ENCODE measurements around the gene COPS9.

COPS9 gene

DNA sequence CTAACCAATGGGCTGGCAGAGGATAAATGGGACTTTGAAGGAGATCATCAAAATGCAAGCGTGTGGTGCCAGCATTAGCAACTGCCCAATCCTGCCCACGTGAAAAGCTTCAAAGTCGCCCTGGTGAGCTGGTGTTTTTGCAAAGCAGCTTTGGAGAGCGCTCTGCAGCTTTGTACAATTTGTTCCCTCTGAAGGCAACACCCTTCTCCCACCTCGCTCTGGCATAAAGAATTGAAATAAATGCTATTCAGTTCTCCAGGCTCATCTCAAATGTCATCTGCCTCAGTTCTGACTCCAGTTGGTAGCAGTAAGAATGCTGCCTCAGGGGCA lies 3.5 kb downstream of the COPS9 start:
- no peak for DNase-seq

- DNase-seq = no peak
Measured at GRCh38 chr2:240131941-240132650, 4.0 kb downstream of the COPS9 start.

- no peak for DNase-seq
Measured at GRCh38 chr2:240131296-240131695, 4.8 kb downstream of the COPS9 start.

- no peak for DNase-seq
Measured at GRCh38 chr2:240130393-240131195, 5.5 kb downstream of the COPS9 start.

DNA sequence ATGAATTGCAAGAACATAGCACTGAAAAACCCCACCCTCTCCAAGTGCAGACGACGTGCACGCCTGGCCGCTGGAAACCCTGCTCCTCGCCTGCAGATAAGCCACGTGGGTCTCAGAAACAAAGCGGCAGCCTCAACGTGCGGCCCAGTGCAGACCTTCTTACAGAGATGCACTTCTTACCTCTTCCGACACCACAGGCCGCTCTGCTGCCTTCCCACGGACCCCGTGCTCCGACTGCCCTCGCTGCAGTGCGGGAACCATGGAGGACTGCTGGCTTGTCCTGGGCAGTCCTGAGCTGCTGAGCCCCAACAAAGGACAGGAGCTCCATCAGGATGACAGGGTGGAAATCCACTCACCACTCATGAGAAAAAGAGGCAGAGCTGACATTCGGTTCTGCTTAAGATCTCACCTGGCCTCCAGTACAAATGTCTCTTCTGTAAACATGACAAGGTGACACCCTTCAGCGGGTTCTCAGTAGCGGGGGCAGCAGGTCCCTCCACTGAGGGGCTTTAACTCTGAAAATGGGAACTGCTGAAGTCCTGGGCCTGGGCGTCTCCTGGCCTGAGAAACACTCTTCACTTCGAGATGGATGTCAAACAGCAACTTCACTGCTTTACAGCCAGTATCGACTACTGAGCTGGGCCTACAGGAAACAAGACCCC lies 6.2 kb downstream of the COPS9 start:
- DNase-seq = no peak

DNA sequence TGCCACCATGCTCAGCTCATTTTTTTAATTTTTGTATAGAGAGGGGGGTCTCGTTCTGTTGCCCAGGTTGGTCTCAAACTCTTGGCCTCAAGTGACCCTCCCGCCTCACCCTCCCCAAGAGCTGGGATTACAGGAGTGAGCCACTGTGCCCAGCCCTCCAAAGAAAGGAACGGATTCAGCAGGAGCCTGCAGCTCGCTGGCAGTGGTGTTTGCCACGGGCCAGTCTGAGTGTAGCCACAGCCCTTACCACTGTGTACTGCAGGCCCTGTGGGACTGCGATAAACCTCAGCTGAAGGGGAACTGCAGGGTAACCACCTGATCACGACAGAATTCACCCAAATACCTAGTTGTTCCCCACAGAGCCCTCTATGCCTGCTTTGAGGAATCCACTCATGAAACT lies 6.8 kb downstream of the COPS9 start:
- no peak for DNase-seq

- no peak for DNase-seq
Measured at GRCh38 chr2:240128608-240129145, 7.4 kb downstream of the COPS9 start.

DNA sequence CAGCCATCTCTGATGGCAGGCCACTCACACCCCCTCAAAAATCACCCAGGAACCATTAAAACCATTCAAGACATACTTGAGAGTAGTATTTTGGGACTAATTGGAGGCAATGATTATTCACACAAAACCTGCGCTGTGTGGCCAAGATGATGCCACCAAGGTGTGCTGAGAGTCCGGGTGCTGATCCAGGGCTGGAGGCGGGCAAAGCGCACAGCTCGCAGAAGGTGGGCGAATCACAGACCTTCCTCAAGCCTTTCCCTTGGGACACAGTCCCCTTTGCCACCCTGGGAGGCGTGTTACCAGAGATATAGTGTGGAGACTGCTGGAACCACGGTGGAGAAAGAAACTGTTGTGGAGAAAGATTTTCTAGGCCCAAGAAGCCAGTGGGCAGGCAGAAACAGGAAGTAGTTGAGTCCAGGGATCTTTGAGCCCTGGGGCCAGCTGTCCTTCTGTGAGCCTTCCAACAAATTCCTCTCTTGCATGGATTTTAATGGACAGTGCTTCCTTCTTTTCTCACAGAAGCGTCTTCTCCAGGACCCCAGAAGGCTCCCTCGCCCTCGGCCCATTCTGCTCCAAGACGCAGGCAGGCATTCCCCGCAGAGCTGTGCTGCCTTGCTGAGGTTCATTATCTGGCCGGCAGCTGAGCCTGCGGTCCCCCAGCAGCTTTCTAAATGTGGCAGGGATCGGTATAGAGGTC lies 8.0 kb downstream of the COPS9 start:
- DNase-seq = no peak

- no peak for DNase-seq
Measured at GRCh38 chr2:240127191-240127750, 8.8 kb downstream of the COPS9 start.

- DNase-seq = no peak
Measured at GRCh38 chr2:240126731-240127130, 9.4 kb downstream of the COPS9 start.

GRCh38 chr2:240125742-240126141 lies 10.4 kb downstream of the COPS9 start:
- DNase-seq = no peak

DNA sequence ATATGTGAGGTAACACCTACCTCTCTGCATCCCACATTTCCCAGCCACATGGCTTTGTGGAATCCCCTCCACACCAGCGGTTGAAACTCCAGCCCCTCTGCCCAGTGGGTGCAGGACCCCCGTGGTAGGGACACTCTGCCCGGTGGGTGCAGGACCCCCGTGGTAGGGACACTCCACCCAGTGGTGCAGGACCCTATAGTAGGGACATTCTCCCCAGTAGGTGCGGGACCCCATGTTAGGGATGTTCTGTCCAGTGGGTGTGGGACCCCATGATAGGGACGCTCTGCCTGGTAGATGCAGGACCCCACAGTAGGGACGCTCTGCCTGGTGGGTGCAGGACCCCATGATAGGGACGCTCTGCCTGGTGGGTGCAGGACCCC lies 11.5 kb downstream of the COPS9 start:
- DNase-seq = no peak

- DNase-seq = no peak
Measured at GRCh38 chr2:240123821-240124650, 12.1 kb downstream of the COPS9 start.

GRCh38 chr2:240121675-240122074 lies 14.4 kb downstream of the COPS9 start:
- DNase-seq = no peak

DNA sequence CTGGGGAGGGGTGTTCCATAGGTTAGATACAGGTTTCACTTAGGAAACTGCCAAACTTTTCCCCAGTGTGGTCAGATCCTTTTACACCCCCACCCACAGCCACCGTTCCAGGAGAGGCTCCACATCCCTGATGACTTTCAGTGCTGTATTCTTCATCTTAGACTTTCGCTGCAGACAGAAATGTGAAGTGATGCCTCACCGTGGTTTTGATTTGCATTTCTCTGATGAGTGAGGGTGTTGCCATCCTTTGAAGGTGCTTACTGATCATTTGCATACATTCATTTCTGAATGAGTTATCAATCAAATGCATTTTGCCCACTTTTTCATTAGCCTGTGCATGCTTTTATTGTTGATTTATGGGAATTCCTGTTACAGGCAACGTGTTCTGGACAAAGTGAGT lies 14.9 kb downstream of the COPS9 start:
- DNase-seq = no peak

DNA sequence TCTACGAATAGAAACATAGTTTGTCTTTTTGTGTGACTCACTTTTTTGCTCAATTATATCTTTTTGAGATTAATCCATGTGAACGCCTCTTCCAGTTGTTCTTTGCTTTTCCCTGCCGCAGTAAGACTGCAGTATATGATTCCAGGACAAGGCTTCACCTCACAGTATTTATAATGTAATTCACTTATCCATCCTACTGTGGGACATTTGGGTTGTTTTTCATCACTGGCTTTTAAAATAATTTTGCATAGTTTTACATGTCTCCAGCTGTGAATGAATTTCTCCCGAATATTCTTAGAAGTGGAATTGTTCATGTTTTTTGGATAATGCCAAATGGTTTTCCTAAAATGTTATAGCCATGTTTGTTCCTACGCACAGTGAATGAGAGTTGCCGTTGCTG lies 21.9 kb downstream of the COPS9 start:
- no peak for DNase-seq

GRCh38 chr2:240112914-240113690 lies 23.0 kb downstream of the COPS9 start:
- DNase-seq = no peak

DNA sequence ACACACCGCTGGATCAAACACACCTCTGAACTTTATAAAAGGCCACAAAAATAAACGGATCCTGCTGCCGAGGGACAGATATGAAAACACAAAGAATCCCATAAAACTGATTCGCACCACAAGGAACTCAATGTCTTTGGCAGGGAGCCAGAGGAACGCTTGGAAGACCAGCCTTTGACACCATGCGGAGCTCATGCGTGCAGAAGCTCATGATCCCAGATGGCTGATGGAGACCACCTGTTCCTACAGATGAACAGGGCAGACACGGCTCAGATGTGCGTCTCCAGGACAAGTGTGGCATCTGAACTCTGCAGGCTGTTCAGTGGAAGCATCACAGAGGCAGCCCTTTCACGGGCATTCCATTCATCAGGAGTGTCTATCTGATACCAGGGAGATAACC lies 24.9 kb downstream of the COPS9 start:
- no peak for DNase-seq

- no peak for DNase-seq
Measured at GRCh38 chr2:240109386-240109785, 26.7 kb downstream of the COPS9 start.

- DNase-seq = no peak
Measured at GRCh38 chr2:240107477-240107796, 28.7 kb downstream of the COPS9 start.

DNA sequence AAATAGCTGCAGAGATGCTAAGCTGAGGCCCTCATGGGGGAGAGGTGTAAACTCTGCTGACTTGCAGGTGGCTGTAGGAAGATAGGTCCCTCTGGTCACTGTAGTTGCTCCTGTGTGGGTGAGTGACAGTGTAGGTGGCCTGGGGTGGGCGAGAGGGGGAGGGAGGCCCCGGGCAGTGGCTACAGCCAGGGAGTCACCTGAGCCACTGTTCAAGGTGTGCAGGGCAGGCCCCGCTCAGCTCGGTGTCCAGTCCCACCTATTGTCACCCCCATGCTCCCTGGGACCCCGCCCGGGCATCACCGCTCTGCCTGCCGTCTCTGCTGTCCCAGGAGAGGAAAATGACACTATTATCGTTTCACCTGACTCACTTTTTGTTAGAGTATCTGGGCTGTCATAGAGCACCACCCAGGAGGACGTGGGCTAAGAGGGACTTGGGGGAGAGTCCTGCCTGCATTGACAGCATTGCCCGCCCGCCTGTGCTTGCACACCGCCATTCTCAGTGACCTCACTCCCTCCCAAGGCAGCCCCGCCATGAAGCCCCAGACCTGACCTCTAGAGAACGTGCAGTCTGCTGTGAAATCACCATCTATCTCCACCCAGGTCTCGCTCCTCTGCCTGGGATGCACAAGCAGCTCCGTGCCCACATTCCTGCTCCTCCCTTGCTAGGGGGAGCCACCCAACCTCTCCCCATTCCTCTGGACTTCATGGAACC lies 29.2 kb downstream of the COPS9 start:
- no peak for DNase-seq

Data from NCI-H345 (cell line).